ENCODE measurements around the gene TTC4. TPM values are rescaled to one million over a fixed set of nuclear protein-coding genes. Genes with fewer than 3 reads are reported as not detected.

The TTC4 gene
- total RNA-seq, 2 donors from 2014 or later = 23.1 to 28.3 TPM

DNA sequence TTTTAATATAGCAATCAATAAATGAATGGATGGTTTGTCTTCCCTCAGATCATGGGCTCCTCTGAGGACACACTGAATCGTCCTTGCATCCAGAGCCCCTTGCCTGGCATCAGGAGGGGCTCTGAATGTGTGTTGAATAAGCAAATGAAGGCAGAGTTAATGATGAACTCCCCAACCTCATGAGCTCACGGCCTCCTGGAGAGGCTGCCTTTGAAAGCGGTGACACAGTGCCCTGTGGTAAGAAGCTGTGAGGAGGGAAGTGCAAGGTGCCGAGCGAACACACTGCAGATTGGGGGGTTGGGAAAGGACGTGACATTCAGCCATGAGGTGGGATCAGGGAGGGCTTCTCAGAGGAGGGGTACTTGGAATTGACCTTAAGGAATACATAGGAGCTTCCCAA, 51.9 kb downstream of the TTC4 start:
- Mint-ChIP-seq H3K4me1 (peaks cover 30% of the 10 kb centered on the region), H3K27ac (peak overlapping the region; percentile 23), H3K9me3 (no peaks in the 10 kb centered on the region), H3K36me3 (ENCODE audit: low read depth) (no peaks in the 10 kb centered on the region), H3K27me3 (ENCODE audit: insufficient read depth) (peaks cover 2% of the 10 kb centered on the region), H3K4me3 (no peak overlapping the region)
- no peak for DNase-seq
- Histone ChIP-seq H3K27ac (ENCODE audit: low read depth, low read length) (no peak overlapping the region), H3K4me3 (ENCODE audit: low read length) (no peak overlapping the region), H3K36me3 (ENCODE audit: control insufficient read depth, insufficient read depth, low read length) (no peaks in the 10 kb centered on the region), H3K27me3 (ENCODE audit: control insufficient read depth, insufficient read depth, low read length, poor library complexity, severe bottlenecking) (no peaks in the 10 kb centered on the region), H3K9ac (ENCODE audit: extremely low read depth, low read length, poor library complexity, severe bottlenecking) (no peak overlapping the region), H3K4me1 (ENCODE audit: control insufficient read depth, insufficient read depth, low read length) (peaks cover 10% of the 10 kb centered on the region), H3K9me3 (ENCODE audit: control insufficient read depth, low read length) (no peaks in the 10 kb centered on the region)
- 68 to 70% methylated on average over 5 to 6 of the region's 6 CpGs for WGBS, 2 experiments (ENCODE audit: insufficient coverage in 1 of 2, insufficient read length in 1 of 2)
- TF ChIP-seq, protein P1, sequence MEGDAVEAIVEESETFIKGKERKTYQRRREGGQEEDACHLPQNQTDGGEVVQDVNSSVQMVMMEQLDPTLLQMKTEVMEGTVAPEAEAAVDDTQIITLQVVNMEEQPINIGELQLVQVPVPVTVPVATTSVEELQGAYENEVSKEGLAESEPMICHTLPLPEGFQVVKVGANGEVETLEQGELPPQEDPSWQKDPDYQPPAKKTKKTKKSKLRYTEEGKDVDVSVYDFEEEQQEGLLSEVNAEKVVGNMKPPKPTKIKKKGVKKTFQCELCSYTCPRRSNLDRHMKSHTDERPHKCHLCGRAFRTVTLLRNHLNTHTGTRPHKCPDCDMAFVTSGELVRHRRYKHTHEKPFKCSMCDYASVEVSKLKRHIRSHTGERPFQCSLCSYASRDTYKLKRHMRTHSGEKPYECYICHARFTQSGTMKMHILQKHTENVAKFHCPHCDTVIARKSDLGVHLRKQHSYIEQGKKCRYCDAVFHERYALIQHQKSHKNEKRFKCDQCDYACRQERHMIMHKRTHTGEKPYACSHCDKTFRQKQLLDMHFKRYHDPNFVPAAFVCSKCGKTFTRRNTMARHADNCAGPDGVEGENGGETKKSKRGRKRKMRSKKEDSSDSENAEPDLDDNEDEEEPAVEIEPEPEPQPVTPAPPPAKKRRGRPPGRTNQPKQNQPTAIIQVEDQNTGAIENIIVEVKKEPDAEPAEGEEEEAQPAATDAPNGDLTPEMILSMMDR (conservative IDR thresholded peaks at IDR 0.05) = no peak

DNA sequence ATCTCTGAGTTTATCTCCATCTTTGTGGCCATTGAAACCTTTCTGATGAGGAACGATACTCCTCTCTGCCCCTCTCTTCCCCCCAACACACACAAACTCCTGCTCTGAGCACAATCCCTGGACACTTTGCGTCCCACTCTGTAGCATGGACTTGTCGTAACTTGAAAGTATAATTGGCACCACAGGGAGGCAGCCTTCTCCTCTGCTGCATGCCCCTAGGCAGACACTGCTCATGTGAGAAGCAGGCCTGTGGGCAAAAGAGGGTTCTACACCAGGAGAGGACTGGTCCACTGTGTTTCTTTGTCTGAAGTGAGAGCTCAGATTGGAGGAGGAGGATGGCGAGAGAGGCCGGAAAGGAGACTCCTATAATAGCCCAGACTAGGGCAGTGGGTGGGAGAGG, 52.4 kb downstream of the TTC4 start:
- Mint-ChIP-seq H3K9me3 (no peaks in the 10 kb centered on the region), H3K36me3 (ENCODE audit: low read depth) (no peaks in the 10 kb centered on the region), H3K4me1 (peaks cover 29% of the 10 kb centered on the region), H3K27me3 (ENCODE audit: insufficient read depth) (peaks cover 4% of the 10 kb centered on the region), H3K4me3 (no peak overlapping the region), H3K27ac (no peak overlapping the region)
- no peaks in the 10 kb centered on the region for H3K9me3 ChIP-seq (ENCODE audit: control insufficient read depth, low read length)
- no peak for DNase-seq
- peaks cover 10% of the 10 kb centered on the region for H3K4me1 ChIP-seq (ENCODE audit: control insufficient read depth, insufficient read depth, low read length)
- no peak overlapping the region for H3K9ac ChIP-seq (ENCODE audit: extremely low read depth, low read length, poor library complexity, severe bottlenecking)
- no peaks in the 10 kb centered on the region for H3K27me3 ChIP-seq (ENCODE audit: control insufficient read depth, insufficient read depth, low read length, poor library complexity, severe bottlenecking)
- no peak overlapping the region for H3K4me3 ChIP-seq (ENCODE audit: low read length)
- WGBS, 2 experiments (ENCODE audit: insufficient coverage in 1 of 2, insufficient read length in 1 of 2) = 91 to 92% methylated on average over 2 to 5 of the region's 5 CpGs
- no peak overlapping the region for H3K27ac ChIP-seq (ENCODE audit: low read depth, low read length)
- TF ChIP-seq, protein P1 (conservative IDR thresholded peaks at IDR 0.05) = peak; percentile 40
- no peaks in the 10 kb centered on the region for H3K36me3 ChIP-seq (ENCODE audit: control insufficient read depth, insufficient read depth, low read length)

DNA sequence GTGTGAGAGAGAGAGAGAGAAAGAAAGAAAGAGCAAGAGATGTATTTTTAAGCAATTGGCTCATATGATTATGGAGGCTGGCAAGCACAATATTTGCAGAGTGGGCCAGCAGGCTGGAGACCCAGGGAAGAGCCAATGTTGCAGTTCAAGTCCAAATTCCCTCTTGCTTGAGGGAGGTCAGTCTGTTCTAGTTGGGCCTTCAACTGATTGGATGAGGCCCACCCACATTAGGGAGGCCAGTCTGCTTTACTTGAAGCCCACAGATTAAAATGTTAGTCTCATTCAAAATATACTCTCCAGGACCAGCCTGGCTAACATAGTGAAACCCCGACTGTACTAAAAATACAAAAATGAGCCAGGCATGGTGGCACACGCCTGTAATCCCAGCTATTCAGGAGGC, 57.3 kb downstream of the TTC4 start:
- H3K9ac ChIP-seq (ENCODE audit: extremely low read depth, low read length, poor library complexity, severe bottlenecking) = no peak overlapping the region
- TF ChIP-seq, protein P1 (conservative IDR thresholded peaks at IDR 0.05) = no peak
- H3K9me3 ChIP-seq (ENCODE audit: control insufficient read depth, low read length) = no peaks in the 10 kb centered on the region
- H3K4me3 ChIP-seq (ENCODE audit: low read length) = no peak overlapping the region
- WGBS, 2 experiments (ENCODE audit: insufficient coverage in 1 of 2, insufficient read length in 1 of 2) = 83 to 85% methylated on average over 1 to 2 of the region's 2 CpGs
- no peak overlapping the region for H3K27ac ChIP-seq (ENCODE audit: low read depth, low read length)
- no peaks in the 10 kb centered on the region for H3K4me1 ChIP-seq (ENCODE audit: control insufficient read depth, insufficient read depth, low read length)
- no peak for DNase-seq
- peaks cover 7% of the 10 kb centered on the region for H3K4me1 Mint-ChIP-seq
- no peaks in the 10 kb centered on the region for H3K36me3 ChIP-seq (ENCODE audit: control insufficient read depth, insufficient read depth, low read length)
- H3K9me3 Mint-ChIP-seq = no peaks in the 10 kb centered on the region
- H3K27me3 ChIP-seq (ENCODE audit: control insufficient read depth, insufficient read depth, low read length, poor library complexity, severe bottlenecking) = no peaks in the 10 kb centered on the region
- H3K4me3 Mint-ChIP-seq = no peak overlapping the region
- H3K27ac Mint-ChIP-seq = no peak overlapping the region
- no peaks in the 10 kb centered on the region for H3K36me3 Mint-ChIP-seq (ENCODE audit: low read depth)
- peaks cover 8% of the 10 kb centered on the region for H3K27me3 Mint-ChIP-seq (ENCODE audit: insufficient read depth)

Measured in endodermal cell (in vitro differentiated cells).